GM10847 (cell line): Measurements from ENCODE around the gene SORCS2.

Experiments
- POLR2A ChIP-seq: IDR thresholded peaks from 2 replicates; pipeline ENCODE4 v1.6.1; 2011; ENCODE audit not compliant: insufficient read length; ENCODE audit errors: extremely low read depth

SORCS2 gene

DNA sequence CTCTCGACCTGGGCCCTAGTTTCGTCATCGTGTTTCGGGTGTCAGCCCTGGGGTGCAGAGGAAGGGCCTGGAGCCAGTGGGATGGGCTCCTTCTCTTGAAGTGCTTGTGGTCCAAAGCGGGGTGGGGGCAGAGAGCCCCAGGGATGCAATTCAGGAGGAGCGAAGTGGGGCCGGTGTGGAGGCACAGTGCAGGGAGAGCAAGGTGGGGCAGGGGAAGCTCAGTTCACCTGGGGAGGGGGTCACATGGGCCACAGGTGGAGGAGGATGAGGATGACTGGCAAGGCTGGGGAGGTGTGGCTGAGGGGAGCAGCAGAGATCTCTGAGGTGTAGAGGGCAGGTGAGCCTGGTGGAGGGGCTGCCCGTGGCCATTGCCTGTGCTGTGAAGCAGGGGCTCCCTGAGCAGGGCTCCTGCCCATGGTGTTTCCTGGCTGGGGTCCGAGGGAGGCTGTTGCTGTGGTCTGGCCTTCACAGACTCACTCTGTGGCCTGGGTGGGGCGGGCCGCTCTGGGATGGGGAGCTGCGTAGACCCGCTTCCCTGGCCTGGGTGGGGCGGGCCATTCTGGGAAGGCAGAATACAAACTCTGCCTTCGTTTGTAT is 6.9 kb downstream of the SORCS2 start:
- no peak for TF ChIP-seq POLR2A

DNA sequence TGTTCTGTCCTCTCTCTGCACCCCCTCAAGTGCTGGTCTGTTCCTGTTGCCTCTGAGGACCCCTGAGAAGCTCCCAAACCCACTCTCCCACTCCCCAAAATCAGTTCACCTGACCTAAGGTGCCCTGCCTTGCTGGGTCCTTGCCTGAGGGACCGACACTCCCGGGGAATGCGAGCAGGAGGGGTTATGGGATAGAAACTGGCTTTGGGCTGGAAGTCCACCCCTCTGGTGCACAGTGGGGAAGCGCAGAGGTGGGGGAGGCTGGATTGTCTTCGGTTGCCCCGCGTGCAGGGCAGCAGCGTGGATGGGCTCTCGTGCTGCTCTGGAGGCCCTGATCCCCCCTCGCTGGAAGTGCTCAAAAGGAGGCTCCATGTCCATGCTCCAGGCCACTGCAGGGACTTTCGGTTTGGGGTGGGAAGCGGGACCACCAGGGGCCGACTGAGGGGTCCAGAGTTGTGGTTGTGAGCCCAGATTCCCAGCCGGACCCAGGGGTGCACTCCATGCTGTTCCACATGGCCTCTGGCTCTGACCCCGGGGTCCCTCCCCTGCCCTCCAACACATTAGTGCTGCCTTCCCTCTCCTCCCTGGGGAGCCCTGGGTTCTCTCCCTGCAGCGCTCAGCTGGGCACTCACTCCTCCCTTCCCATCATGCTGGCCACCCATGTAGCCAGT is 7.6 kb downstream of the SORCS2 start:
- TF ChIP-seq POLR2A: no peak

DNA sequence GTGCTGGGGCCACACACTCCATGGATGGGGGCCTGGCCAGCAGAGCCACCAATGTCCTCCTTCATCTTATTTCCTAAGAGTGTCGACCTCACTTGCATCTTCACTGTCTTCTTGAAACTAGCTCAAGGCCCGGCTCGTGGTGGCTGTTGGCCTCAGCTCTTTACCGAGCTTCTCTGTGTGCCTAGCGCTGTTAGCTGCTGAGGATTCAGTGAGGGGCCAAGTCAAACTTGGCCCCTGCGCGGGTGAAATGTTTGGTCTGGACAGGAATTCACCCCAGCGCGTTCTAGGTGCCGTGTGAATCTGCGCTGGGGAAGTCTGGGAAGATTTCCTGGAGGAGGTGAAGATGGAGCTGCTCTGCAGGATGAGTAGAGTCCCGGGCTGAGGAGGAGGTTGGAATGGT is 8.5 kb downstream of the SORCS2 start:
- no peak for TF ChIP-seq POLR2A

DNA sequence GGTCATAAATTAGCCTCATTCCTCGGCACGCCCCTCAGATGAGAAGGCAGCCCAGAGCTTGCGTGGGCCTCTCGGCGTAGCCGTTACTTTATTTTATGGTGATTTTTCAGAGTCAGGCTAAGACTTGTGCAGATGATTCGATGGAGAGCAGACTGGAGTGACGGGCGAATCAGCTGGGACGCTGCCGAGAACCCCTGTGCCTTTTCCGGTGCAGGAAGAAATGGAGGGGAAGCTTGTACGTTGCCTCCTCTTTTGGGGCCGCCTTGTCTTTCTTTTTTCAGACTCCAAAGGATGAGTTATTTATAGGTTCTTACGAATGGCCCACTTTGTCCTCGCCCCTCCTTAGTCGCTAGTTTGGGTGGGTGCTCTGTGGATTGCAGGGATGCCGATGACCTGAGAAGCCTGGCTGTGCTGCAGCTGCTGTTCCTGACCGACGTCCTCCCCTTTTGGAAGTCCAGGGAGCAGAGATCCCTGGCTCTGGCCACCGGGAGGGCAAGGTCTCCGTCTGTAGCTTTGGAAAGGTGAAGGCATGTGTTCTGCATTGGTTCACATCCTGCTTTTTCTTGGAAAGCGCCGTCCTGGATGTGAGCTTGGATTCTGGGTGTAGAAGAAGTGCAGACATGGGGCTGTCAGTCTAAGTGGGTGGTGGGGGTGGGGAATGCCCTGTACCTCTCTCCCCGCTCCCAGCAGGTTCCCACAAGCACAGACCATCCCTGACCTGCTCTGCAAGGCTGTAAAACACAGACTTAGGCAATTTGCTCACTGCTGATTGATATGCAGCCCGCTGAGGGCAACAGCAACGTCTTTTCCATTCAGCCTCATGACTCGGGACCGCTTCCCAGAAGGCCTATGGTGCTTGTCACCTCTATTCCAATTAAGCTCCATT is 9.3 kb downstream of the SORCS2 start:
- no peak for TF ChIP-seq POLR2A

DNA sequence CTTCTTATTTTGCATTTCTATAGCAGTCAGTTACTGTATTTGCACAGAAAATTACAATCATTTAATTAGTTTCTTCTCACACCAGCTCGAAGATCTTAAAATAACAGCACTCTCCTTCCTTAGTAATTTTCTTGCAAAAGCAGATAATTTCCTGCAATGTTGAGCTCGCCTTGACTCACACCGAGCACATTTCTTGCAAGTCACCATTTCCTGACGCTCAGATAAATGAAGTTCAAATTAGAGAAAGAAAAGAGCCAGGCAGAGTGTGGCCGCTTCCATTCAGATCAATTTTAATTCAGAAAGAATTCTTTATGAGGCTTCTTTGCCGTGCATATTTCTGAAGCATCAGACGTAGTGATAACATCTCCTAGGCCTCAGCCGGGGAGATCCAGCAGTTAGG is 10.1 kb downstream of the SORCS2 start:
- no peak for TF ChIP-seq POLR2A

DNA sequence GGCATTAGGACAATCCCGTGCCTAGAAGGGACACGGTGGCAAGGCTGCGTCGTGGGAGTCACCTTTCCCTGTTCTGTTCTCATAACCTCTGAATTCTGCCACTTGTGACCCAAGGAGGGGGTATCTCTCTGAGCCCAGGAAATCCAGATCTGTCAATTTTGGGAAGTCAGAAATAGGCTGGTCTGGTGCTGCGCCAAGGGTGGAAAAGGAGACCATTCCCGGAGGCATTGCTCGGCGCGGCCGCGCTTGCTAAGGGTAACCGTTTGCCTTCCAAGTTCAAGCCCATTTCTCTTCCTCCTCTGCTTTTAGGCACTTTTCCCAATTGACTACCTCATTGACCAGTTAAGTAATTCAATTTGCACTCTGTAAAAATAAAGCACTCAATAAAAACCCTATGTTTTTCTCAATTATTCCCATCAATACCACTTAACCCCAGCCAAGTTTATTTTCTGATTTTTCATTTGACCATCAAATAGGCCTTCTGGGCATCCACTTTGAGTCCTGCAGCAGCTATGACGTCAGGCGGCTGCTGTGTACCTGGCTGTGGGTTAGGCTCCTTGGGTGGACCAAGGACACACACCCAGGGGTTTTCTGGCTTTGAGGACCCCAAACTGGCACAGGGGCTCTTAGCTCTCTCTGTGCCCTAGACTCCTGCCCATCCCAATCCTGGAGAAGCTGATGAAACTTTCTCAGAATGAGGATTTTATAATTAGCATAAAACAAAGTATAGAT is 12.5 kb downstream of the SORCS2 start:
- no peak for TF ChIP-seq POLR2A

DNA sequence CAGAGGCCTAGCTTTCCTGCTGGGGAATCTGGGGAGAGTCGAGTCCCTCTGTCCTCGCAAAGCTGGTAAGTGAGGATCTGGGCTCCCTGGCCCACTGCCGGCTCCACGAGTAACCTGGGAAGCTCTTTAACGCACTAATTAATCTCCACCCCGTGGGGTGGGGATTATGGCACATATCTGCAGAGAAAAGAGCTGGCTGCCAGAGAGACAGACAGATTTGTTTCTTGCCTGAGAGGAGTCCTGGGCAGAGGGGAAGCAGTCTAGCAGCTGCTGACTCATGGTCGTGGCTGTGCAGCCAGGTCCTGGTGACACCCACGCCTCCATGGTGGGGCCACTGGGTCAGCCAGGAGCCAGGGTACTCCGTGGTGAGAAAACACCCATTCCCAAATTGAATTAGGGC is 14.0 kb downstream of the SORCS2 start:
- no peak for TF ChIP-seq POLR2A

DNA sequence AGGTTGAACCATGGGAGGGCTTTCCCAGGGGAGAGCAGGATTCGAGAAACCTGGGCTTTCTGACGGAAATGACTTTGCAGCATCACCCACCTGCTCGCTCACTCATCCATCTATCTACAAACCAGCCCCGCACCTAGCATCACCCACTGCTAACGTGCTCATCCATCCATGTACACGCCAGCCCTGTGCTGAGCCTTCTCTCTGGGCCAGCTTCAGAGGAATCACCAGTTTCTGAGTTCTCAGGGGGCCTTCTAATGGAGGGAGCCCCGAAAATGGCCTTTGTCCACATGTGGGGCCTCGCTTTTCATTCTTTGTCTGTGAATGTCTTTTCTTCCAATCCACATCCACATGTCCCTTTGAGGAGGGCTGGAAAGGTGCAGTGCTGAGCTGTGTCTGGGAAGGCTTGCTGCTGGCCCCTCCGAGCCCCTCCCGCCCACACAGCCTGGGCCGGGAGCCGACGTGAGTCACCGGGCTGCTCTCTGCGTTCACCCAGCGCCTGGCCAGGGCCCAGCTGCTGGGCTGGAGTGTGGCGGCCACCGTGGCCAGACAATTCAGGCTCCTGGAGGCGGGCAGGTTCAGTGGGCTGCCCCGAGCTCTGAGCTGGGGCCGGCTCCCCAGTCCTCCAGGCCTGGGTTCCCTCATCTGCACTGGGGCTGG is 14.7 kb downstream of the SORCS2 start:
- no peak for TF ChIP-seq POLR2A

DNA sequence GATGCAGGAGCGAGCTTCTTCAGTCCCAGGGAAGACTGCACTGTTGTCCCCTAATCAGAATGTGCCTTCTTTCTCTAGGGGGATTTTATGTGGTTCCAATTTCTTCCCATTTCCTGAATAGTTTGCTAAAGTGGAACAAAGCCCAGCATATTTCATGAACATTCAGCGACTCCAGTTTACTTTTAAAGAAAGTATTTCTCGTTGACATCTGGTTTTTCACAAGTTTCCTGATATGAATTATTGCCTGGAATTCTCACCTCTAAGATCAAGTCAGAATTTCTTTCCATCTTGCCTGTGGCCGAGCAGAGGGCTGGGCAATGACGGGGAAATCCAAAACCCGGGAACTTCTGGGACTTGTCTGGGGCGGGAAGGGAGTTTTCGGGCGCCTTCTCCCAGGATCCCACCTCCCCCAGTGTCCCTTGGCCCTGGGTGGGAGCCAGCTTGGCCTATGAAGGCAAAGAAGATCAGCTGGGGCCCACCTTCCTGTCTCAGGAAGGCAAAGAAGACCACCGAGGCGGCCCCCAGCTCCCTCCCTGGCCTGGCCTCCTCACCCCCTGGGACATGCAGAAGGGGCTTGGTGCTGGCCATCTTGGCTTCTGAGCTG is 15.4 kb downstream of the SORCS2 start:
- no peak for TF ChIP-seq POLR2A

DNA sequence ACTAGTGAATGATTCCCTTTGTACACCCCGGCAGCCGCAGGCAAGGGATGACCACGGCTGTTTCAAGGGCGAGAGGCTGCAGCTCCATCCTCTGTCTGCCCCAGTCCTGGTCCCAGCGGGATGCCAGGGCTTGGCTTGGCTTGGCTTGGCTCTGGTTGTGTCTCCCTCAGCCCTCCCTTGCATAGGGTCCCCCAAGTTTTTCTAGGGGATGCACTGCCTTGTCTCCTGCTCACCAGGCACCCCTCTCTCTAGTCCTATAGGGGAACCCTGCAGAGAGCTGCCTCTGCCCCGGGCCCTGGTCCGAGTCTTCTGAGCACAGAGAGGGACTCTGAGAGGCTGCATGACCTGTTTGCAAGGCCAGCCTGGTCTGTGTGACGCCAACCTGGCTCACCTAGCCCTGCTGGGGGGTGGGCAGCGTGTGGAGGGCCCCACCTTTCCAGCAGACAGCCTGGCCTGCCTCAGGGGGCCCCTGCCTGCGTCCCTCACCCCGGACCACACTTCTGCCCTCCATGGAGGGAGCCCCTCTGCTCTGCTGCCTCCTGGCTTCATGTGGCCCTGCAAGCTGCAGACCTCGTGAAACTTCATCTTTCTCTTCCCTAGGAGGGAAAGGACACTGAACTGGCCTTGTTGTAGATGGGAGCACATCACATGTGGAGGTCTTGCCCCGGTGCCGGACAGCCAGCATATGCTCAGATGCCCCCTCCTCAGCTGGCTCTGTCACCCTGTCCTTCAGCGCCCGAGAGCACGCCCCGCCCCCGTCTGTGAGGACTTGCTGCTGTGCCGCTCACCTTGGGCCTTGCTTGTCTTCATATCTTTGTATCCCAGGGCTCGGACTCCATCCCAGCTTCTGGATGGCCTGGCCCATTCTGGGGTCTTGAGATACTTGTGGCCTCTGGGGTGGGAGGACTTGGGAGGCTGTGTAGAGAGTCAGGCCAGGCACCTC is 16.4 kb downstream of the SORCS2 start:
- TF ChIP-seq POLR2A: no peak

DNA sequence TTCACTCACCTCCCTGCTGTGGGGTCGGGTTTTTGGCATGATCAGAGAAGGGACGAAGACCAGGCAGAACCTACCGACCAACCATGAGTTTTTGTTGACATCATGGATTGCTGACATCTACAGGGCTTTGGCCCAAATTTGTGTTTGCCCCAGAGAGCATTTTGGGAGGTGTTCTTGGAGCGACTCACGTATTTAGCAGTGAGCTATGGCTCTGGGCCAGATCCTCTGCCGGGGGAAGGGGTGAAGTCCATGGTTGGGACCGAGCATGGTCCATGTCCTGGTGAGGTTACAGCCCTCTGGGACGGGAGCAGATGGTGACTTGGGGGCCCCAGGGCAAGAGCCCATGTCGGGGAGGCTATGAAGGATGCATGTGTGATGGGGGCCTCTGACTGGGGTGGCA is 17.4 kb downstream of the SORCS2 start:
- TF ChIP-seq POLR2A: no peak

DNA sequence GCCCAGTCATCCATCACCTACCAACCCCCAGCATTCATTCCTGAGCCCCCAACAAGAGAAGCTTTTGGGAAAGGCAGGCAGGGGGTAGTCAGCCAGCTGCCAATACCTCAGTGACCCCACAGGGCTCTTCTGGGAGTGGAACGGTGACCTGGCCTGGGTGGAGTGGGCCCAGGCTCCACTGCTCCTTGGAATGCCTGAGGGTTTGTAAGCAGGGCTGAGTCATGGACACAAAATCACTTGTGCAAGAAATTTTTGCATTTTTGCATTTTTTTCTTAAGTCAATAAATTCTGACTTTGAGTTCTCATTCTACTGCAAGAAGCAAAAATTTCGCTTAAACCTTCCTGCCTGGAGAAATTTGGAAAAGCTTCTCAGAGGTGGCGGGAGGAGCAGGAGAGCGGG is 18.5 kb downstream of the SORCS2 start:
- TF ChIP-seq POLR2A: no peak

DNA sequence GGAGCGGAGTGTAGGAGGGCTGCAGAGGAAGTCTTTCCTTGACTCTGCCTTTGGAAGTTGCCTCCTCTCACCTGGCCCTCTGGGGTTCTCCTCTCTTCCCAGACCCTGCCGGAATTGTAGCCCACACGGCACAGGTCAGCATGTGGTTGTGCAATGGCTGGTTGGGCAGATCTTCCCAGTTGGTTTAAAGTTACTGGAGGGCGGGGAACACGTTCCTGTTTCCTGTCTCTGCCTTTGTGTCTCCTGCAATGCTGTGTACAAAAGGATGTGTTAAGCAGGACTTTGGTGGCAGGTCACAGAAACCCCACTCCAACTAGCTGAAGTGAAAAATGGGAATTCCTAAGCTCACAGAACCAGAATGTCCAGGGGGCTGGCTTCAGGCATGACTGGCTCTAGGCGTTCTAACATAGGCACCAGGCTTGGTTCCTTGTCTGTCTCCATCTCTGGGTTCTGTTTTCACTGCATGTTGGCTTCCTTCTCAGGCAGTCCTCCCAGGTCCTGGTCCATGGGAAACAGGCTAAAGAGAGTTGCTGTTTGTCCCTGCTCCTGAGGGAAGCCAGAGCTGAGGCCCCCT is 19.9 kb downstream of the SORCS2 start:
- no peak for TF ChIP-seq POLR2A
